ENCODE results near the gene CMSS1. TPM values are rescaled to one million over a fixed set of nuclear protein-coding genes. Genes with fewer than 3 reads are reported as not detected.

The CMSS1 gene
- total and polyA plus RNA-seq, 4 donors = 3.8 to 19.5 (median 7.5) TPM

GRCh38 chr3:99891610-99892285 is 74.1 kb downstream of the CMSS1 start (continued):
- TF ChIP-seq ZBTB33 (IDR thresholded peaks at IDR 0.05) = no peak

- no peaks in the 10 kb centered on the region for H3K4me1 ChIP-seq (ENCODE audit: control insufficient read depth in 4 of 4, insufficient read depth in 4 of 4, low read length in 3 of 4)
- no peak overlapping the region for H3K4me3 ChIP-seq (ENCODE audit: low read depth in 1 of 3, low read length in 3 of 3)
- H3K36me3 ChIP-seq (ENCODE audit: control insufficient read depth in 4 of 4, insufficient read depth in 3 of 4, low read depth in 1 of 4, low read length in 3 of 4) = no peaks in the 10 kb centered on the region
- DNase-seq (ENCODE audit: low spot score) = no peak
- no peak overlapping the region for H3K9ac ChIP-seq (ENCODE audit: low read depth in 1 of 2, low read length in 2 of 2)
- H3K27ac ChIP-seq (ENCODE audit: low read depth in 1 of 2, low read length in 2 of 2) = no peak overlapping the region
- no peaks in the 10 kb centered on the region for H3K9me3 ChIP-seq (ENCODE audit: control insufficient read depth in 4 of 4, low read length in 3 of 4)
- H3K27me3 ChIP-seq (ENCODE audit: control insufficient read depth in 4 of 4, insufficient read depth in 4 of 4, low read length in 3 of 4) = no peaks in the 10 kb centered on the region
- no peak for TF ChIP-seq YY1 (IDR thresholded peaks at IDR 0.05)
- TF ChIP-seq FOXA2 (IDR thresholded peaks at IDR 0.05) = no peak
- TF ChIP-seq, protein P1, sequence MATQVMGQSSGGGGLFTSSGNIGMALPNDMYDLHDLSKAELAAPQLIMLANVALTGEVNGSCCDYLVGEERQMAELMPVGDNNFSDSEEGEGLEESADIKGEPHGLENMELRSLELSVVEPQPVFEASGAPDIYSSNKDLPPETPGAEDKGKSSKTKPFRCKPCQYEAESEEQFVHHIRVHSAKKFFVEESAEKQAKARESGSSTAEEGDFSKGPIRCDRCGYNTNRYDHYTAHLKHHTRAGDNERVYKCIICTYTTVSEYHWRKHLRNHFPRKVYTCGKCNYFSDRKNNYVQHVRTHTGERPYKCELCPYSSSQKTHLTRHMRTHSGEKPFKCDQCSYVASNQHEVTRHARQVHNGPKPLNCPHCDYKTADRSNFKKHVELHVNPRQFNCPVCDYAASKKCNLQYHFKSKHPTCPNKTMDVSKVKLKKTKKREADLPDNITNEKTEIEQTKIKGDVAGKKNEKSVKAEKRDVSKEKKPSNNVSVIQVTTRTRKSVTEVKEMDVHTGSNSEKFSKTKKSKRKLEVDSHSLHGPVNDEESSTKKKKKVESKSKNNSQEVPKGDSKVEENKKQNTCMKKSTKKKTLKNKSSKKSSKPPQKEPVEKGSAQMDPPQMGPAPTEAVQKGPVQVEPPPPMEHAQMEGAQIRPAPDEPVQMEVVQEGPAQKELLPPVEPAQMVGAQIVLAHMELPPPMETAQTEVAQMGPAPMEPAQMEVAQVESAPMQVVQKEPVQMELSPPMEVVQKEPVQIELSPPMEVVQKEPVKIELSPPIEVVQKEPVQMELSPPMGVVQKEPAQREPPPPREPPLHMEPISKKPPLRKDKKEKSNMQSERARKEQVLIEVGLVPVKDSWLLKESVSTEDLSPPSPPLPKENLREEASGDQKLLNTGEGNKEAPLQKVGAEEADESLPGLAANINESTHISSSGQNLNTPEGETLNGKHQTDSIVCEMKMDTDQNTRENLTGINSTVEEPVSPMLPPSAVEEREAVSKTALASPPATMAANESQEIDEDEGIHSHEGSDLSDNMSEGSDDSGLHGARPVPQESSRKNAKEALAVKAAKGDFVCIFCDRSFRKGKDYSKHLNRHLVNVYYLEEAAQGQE (IDR thresholded peaks at IDR 0.05) = no peak
- no peak for TF ChIP-seq HNF4A (conservative IDR thresholded peaks at IDR 0.05)
- TF ChIP-seq RAD21 (IDR thresholded peaks at IDR 0.05) = no peak
- TF ChIP-seq CTCF (IDR thresholded peaks at IDR 0.05; ENCODE audit: low read depth, low read length, missing input control) = no peak
- no peak for TF ChIP-seq RXRA (IDR thresholded peaks at IDR 0.05)
- TF ChIP-seq, protein P2, sequence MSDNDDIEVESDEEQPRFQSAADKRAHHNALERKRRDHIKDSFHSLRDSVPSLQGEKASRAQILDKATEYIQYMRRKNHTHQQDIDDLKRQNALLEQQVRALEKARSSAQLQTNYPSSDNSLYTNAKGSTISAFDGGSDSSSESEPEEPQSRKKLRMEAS (IDR thresholded peaks at IDR 0.05) = no peak
- no peak for TF ChIP-seq TAF1 (conservative IDR thresholded peaks at IDR 0.05)
- no peak for TF ChIP-seq FOXA1 (IDR thresholded peaks at IDR 0.05)
- no peak for TF ChIP-seq EGR1 (IDR thresholded peaks at IDR 0.05; ENCODE audit: low read depth in 2 of 2)
- TF ChIP-seq SP1 (IDR thresholded peaks at IDR 0.05) = no peak
- no peak for TF ChIP-seq HNF4G (IDR thresholded peaks at IDR 0.05)
- no peak for TF ChIP-seq GABPA (IDR thresholded peaks at IDR 0.05 in 1 of 2, conservative IDR thresholded peaks at IDR 0.05 in 1 of 2)
- no peak for TF ChIP-seq JUND (IDR thresholded peaks at IDR 0.05)
- no peak for TF ChIP-seq ATF3 (IDR thresholded peaks at IDR 0.05)
- TF ChIP-seq NR2F2 (IDR thresholded peaks at IDR 0.05) = no peak
Observed at GRCh38 chr3:99892332-99892731, 74.7 kb downstream of the CMSS1 start.
